GM12892 (cell line): ENCODE data around the gene NSMF.

Experiments
- POLR2A ChIP-seq: IDR thresholded peaks from 2 replicates; pipeline ENCODE4 v1.6.1; 2011; ENCODE audit warnings: low read depth, low read length, control low read depth
- POLR2AphosphoS5 ChIP-seq: IDR thresholded peaks from 2 replicates; pipeline ENCODE4 v1.6.1; 2011; ENCODE audit warnings: low read depth, low read length, control low read depth
- TAF1 ChIP-seq: IDR thresholded peaks from 2 replicates; pipeline ENCODE4 v1.6.1; 2011; ENCODE audit warnings: low read depth, mild to moderate bottlenecking, control low read depth, low read length, borderline replicate concordance

- TF ChIP-seq POLR2AphosphoS5 (no peak), TAF1 (no peak), POLR2A (no peak)
These were observed 17.7 kb downstream of the NSMF start, which contains the start of gene ENTPD8 for GRCh38 chr9:137441289-137441934.
